Skeletal muscle tissue (tissue), 4 donors: ENCODE results near the gene PSMD1. TPM values are rescaled to one million over a fixed set of nuclear protein-coding genes. Genes with fewer than 3 reads are reported as not detected.

Experiments used
- H3K27ac ChIP-seq: one replicate; pipeline ENCODE4 v1.7.0; 2013; ENCODE audit warnings: mild to moderate bottlenecking, low read depth, low read length, inconsistent platforms
- H3K27me3 ChIP-seq, 3 donors: one replicate each; pipeline ENCODE4 v1.7.0; 2013; ENCODE audit warnings: low read length in 3 of 3; ENCODE audit not compliant: control insufficient read depth in 3 of 3, insufficient read depth in 3 of 3
- H3K36me3 ChIP-seq, 3 donors: one replicate each; pipeline ENCODE4 v1.7.0; 2013; ENCODE audit warnings: low read length in 3 of 3; ENCODE audit not compliant: control insufficient read depth in 3 of 3, insufficient read depth in 3 of 3
- H3K4me1 ChIP-seq, 3 donors: one replicate each; pipeline ENCODE4 v1.7.0; 2013; ENCODE audit warnings: low read length in 3 of 3, mild to moderate bottlenecking in 3 of 3; ENCODE audit not compliant: control insufficient read depth in 3 of 3, insufficient read depth in 3 of 3
- H3K4me3 ChIP-seq, 3 donors: one replicate each; pipeline ENCODE4 v1.7.0; 2013; ENCODE audit warnings: low read length in 3 of 3
- H3K9ac ChIP-seq, 3 donors: one replicate each; pipeline ENCODE4 v1.7.0; 2013; ENCODE audit warnings: low read length in 3 of 3, mild to moderate bottlenecking in 3 of 3, moderate library complexity in 2 of 3, low read depth in 1 of 3
- H3K9me3 ChIP-seq, 3 donors: one replicate each; pipeline ENCODE4 v1.7.0; 2013; ENCODE audit warnings: low read length in 3 of 3; ENCODE audit not compliant: control insufficient read depth in 3 of 3
- total RNA-seq: library from RNA; depleted of rRNA; stranded (reverse); fragments of >200 nt; gene quantifications from one replicate; pipeline ENCODE4 v1.2.3, GENCODE V29; 2014
- donor health status: Osteomylitis.

Gene PSMD1
- total RNA-seq, 1 donor from 2014 or later, result 85.1 TPM

DNA sequence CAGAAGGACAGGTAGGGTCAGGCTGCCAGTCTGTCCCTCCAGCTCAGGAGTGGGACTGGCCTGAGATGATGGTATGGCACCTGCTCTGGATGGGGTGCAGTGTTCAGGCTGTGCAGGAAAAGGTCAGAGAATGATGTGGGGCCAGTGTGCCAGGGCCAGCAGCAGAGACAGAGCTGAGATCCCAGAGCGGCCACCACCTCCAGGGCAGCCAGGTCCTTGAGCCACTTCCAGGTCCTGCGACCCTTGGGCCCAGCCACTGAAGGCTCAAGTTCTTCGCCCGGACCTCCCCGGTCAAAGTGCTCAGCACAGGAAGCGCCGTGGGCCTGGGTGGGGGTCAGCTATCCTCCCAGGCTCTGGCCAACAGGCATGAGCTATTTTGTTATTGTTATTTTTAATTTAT is 129.7 kb downstream of the PSMD1 start:
- Histone ChIP-seq H3K4me3 (no peak overlapping the region), H3K4me1 (peaks cover 40 to 47% (median 42%) of the 10 kb centered on the region in 3 donors), H3K9me3 (no peaks in the 10 kb centered on the region), H3K36me3 (no peaks in the 10 kb centered on the region), H3K27me3 (no peaks in the 10 kb centered on the region), H3K9ac (peak overlapping the region in 1 of 3 donors; percentile 33), H3K27ac (no peak overlapping the region)

GRCh38 chr2:231187736-231188505 is 131.3 kb downstream of the PSMD1 start:
- H3K4me1 ChIP-seq, result peaks cover 32 to 40% (median 33%) of the 10 kb centered on the region in 3 donors
- no peak overlapping the region for H3K4me3 ChIP-seq
- no peaks in the 10 kb centered on the region for H3K9me3 ChIP-seq
- H3K9ac ChIP-seq, result peak overlapping the region in 1 of 3 donors; percentile 11
- peak overlapping the region; percentile 64 for H3K27ac ChIP-seq
- no peaks in the 10 kb centered on the region for H3K27me3 ChIP-seq
- H3K36me3 ChIP-seq, result no peaks in the 10 kb centered on the region

- no peaks in the 10 kb centered on the region for H3K27me3 ChIP-seq
- no peak overlapping the region for H3K4me3 ChIP-seq
- H3K36me3 ChIP-seq, result no peaks in the 10 kb centered on the region
- peak overlapping the region in 1 of 3 donors; percentile 16 for H3K9ac ChIP-seq
- no peaks in the 10 kb centered on the region for H3K9me3 ChIP-seq
- H3K27ac ChIP-seq, result peak overlapping the region; percentile 64
- peaks cover 32 to 40% (median 33%) of the 10 kb centered on the region in 3 donors for H3K4me1 ChIP-seq
Measured at GRCh38 chr2:231188506-231189170, 132.0 kb downstream of the PSMD1 start.

GRCh38 chr2:231189171-231189530 is 132.5 kb downstream of the PSMD1 start:
- Histone ChIP-seq H3K4me3 (no peak overlapping the region), H3K9me3 (no peaks in the 10 kb centered on the region), H3K27me3 (no peaks in the 10 kb centered on the region), H3K27ac (peak overlapping the region; percentile 96), H3K9ac (peak overlapping the region in 1 of 3 donors; percentile 80), H3K36me3 (no peaks in the 10 kb centered on the region), H3K4me1 (peaks cover 32 to 40% (median 33%) of the 10 kb centered on the region in 3 donors)

- peaks cover 32 to 40% (median 33%) of the 10 kb centered on the region in 3 donors for H3K4me1 ChIP-seq
- no peaks in the 10 kb centered on the region for H3K9me3 ChIP-seq
- H3K4me3 ChIP-seq, result peak overlapping the region; percentile 57 to 64 (median 61)
- peak overlapping the region; percentile 96 for H3K27ac ChIP-seq
- H3K36me3 ChIP-seq, result no peaks in the 10 kb centered on the region
- peak overlapping the region; percentile 79 to 85 (median 80) for H3K9ac ChIP-seq
- no peaks in the 10 kb centered on the region for H3K27me3 ChIP-seq
Measured at GRCh38 chr2:231189571-231190495, 133.2 kb downstream of the PSMD1 start.

GRCh38 chr2:231190531-231191197 is 134.0 kb downstream of the PSMD1 start:
- peaks cover 25 to 33% (median 27%) of the 10 kb centered on the region in 3 donors for H3K4me1 ChIP-seq
- H3K9ac ChIP-seq, result peak overlapping the region; percentile 79 to 85 (median 80)
- H3K27ac ChIP-seq, result peak overlapping the region; percentile 96
- no peaks in the 10 kb centered on the region for H3K9me3 ChIP-seq
- no peaks in the 10 kb centered on the region for H3K36me3 ChIP-seq
- peak overlapping the region; percentile 57 to 64 (median 61) for H3K4me3 ChIP-seq
- no peaks in the 10 kb centered on the region for H3K27me3 ChIP-seq

DNA sequence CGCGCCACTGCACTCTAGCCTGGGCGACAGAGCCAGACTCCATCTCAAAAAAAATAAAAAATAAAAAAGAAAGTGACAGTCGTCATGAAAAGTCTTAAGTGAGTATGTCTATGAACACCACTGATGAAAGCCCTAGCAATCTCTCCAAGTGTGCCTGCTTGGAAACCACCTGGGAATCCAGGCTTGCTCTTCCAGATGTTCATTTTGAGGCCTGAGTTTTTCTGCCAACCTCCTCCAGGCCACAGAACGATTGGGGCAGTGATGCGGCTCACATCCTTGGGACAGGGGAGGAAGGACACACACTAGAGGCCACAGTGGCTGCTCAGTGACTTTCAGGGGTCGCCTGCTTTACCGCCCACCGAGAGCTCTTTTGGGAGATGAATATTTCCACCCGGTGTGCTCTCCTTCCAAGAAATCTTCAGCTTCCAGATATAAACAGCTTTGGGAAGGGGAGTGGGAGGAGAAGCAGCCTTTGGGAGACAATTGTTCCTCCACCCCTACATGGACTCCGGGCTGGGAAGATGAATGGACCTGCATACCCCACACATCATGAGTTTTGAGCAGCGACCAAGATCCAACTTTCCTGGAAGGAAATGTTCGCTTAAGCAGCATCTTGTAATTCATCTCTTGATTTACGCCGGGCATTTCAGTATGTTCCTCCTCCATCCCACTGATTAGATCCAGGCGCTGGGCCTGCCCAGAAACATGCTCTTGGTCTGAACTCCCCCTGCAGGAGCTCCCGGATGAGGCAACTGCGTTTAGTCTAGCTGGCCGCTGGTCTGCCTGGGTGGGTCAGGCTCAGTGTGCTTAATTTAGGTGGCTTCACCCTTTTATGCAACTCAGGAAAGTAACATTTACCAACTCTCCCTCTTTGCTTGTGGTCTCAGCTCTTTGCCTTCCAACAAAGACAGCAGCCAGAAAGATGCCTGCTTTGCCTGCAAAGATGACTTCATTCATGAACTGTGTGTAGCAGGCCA is 135.5 kb downstream of the PSMD1 start:
- Histone ChIP-seq H3K36me3 (no peaks in the 10 kb centered on the region), H3K4me1 (peaks cover 19 to 27% (median 22%) of the 10 kb centered on the region in 3 donors), H3K4me3 (no peak overlapping the region), H3K27me3 (no peaks in the 10 kb centered on the region), H3K9me3 (no peaks in the 10 kb centered on the region), H3K9ac (peak overlapping the region in 1 of 3 donors; percentile 0), H3K27ac (peak overlapping the region; percentile 96)

- Histone ChIP-seq H3K36me3 (peaks cover 0 to under 1% (median 0%) of the 10 kb centered on the region in 3 donors), H3K27me3 (no peaks in the 10 kb centered on the region), H3K4me1 (peaks cover 21 to 24% (median 24%) of the 10 kb centered on the region in 3 donors), H3K9me3 (no peaks in the 10 kb centered on the region), H3K9ac (no peak overlapping the region), H3K27ac (no peak overlapping the region), H3K4me3 (no peak overlapping the region)
Measured at GRCh38 chr2:231193216-231193615, 136.5 kb downstream of the PSMD1 start.
